Posterior cingulate gyrus (tissue), 11 donors: ENCODE data around the gene AK3.
A peak's percentile ranks its signal among the peaks of the same experiment; 100 is the strongest.
"Not testable (repeated sequence)": the region's sequence is repeated elsewhere in the genome, so short reads cannot be mapped to it uniquely, and the experiment has no call there.

ENCODE experiments used
- DNase-seq, 10 donors: peaks; one replicate each; pipeline versions ENCODE4 v3.0.0 to v3.0.0-alpha.2; 2020 to 2021; ENCODE audit warnings: mixed read lengths in 3 of 10
- intact Hi-C: fragments of 100-400 bp; cut with DNase I; formaldehyde crosslinking; loops from one replicate; pipeline ENCODE4 v1.15.1; 2023

Gene AK3

GRCh38 chr9:4671737-4672136 is 69.3 kb downstream of the AK3 start:
- intact Hi-C loops, result loop anchor here (10.0 kb wide), 2 partner anchors 313 to 953 kb away; partner anchors contain the start of genes JAK2 and RIC1

GRCh38 chr9:4670591-4670990 is 70.4 kb downstream of the AK3 start:
- DNase-seq, result no peak
- intact Hi-C loops, result loop anchor here (10.0 kb wide), 2 partner anchors 314 to 954 kb away; partner anchors contain the start of genes JAK2 and RIC1

More at GRCh38 chr9:4671737-4672136, 69.3 kb downstream of the AK3 start:
- no peak for DNase-seq

GRCh38 chr9:4669890-4670289 is 71.1 kb downstream of the AK3 start:
- intact Hi-C loops, result loop anchor here (10.0 kb wide), 3 partner anchors 315 to 1145 kb away; partner anchors contain the start of genes JAK2, RFX3 and RIC1
- DNase-seq, result no peak

GRCh38 chr9:4668604-4669003 is 72.4 kb downstream of the AK3 start:
- intact Hi-C loops, result loop anchor here (10.0 kb wide), 1 partner anchor 1144 kb away; the partner anchor contains the start of gene RFX3
- DNase-seq, result no peak

GRCh38 chr9:4667681-4668080 is 73.3 kb downstream of the AK3 start:
- intact Hi-C loops, result loop anchor here (10.0 kb wide), 1 partner anchor 1143 kb away; the partner anchor contains the start of gene RFX3
- no peak for DNase-seq

- peak; percentile 35 to 94 (median 68) for DNase-seq
- intact Hi-C loops, result loop anchor here (10.0 kb wide), 1 partner anchor 1141 kb away; the partner anchor contains the start of gene RFX3
Observed at GRCh38 chr9:4666042-4666699, 74.8 kb downstream of the AK3 start, which contains the start of gene SPATA6L. Gene SPATA6L (minus strand): TSS chr9:4666480. CDS start chr9:4666250, 230 bp downstream.

GRCh38 chr9:4665357-4665756 is 75.6 kb downstream of the AK3 start:
- intact Hi-C loops, result loop anchor here (10.0 kb wide), 1 partner anchor 1141 kb away; the partner anchor contains the start of gene RFX3
- DNase-seq, result no peak

- DNase-seq, result no peak
- intact Hi-C loops, result loop anchor here (2.0 to 10.0 kb wide), 3 partner anchors 15 to 1139 kb away; partner anchors contain the start of genes AK3, CDC37L1 and RFX3
Observed at GRCh38 chr9:4663956-4664355, 77.0 kb downstream of the AK3 start.

- intact Hi-C loops, result loop anchor here (2.0 to 10.0 kb wide), 3 partner anchors 16 to 1138 kb away; partner anchors contain the start of genes AK3, CDC37L1 and RFX3
- no peak for DNase-seq
Observed at GRCh38 chr9:4662989-4663792, 77.8 kb downstream of the AK3 start.

GRCh38 chr9:4662108-4662988 is 78.7 kb downstream of the AK3 start, which contains the start of gene PLPP6:
Gene PLPP6 (plus strand): TSS chr9:4662294. CDS start chr9:4662376, 82 bp downstream.
- peak; percentile 74 to 97 (median 83) for DNase-seq
- intact Hi-C loops, result loop anchor here (2.0 to 10.0 kb wide), 3 partner anchors 16 to 1138 kb away; partner anchors contain the start of genes AK3, CDC37L1 and RFX3

- DNase-seq, result no peak
- intact Hi-C loops, result loop anchor here (2.0 to 10.0 kb wide), 3 partner anchors 17 to 1137 kb away; partner anchors contain the start of genes AK3, CDC37L1 and RFX3
Observed at GRCh38 chr9:4661611-4662010, 79.4 kb downstream of the AK3 start.

- intact Hi-C loops, result loop anchor here (5.0 to 10.0 kb wide), 2 partner anchors 81 to 1136 kb away; partner anchors contain the start of genes AK3 and RFX3
- no peak for DNase-seq
Observed at GRCh38 chr9:4661165-4661564, 79.8 kb downstream of the AK3 start.

- intact Hi-C loops, result loop anchor here (5.0 to 10.0 kb wide), 2 partner anchors 82 to 1136 kb away; partner anchors contain the start of genes AK3 and RFX3
Observed at GRCh38 chr9:4660665-4661064, 80.3 kb downstream of the AK3 start.

More at GRCh38 chr9:4660665-4661064, 80.3 kb downstream of the AK3 start:
- not testable (repeated sequence) for DNase-seq
